Thyroid gland (tissue), 4 donors: Measurements from ENCODE around the gene TRIM7. TPM values are rescaled to one million over a fixed set of nuclear protein-coding genes. Genes with fewer than 3 reads are reported as not detected.

Source experiments
- DNase-seq, 2 donors: peaks; one replicate each; pipeline ENCODE4 v3.0.0-alpha.2; 2019
- H3K27ac ChIP-seq, 3 donors: fragments of 200-600 bp; sonication (generic); 1 replicate in 2 of 3; 2 replicates in 1 of 3; pipeline ENCODE4 v1.5.1; 2016 to 2019; ENCODE audit warnings: mild to moderate bottlenecking in 1 of 3, moderate library complexity in 1 of 3
- H3K27me3 ChIP-seq: fragments of 200-600 bp; sonication (generic); one replicate; pipeline ENCODE4 v1.5.1; 2019
- H3K36me3 ChIP-seq, 2 donors: fragments of 200-600 bp; sonication (generic); one replicate each; pipeline ENCODE4 v1.5.1; 2016 to 2019
- H3K4me1 ChIP-seq, 2 donors: fragments of 200-600 bp; sonication (generic); one replicate each; pipeline ENCODE4 v1.5.1; 2017 to 2019
- H3K4me3 ChIP-seq, 3 donors: fragments of 200-600 bp; sonication (generic); replicated peaks in 1 of 3; 1 replicate in 2 of 3; 2 replicates in 1 of 3; pipeline ENCODE4 v1.5.1; 2016; ENCODE audit warnings: mild to moderate bottlenecking in 1 of 3
- H3K9me3 ChIP-seq: fragments of 200-600 bp; sonication (generic); one replicate; pipeline ENCODE4 v1.5.1; 2017
- CTCF ChIP-seq, 6 experiments: fragments of 200-600 bp in 3 of 6; fragments of 450-650 bp in 3 of 6; sonication (generic) in 3 of 6; IDR thresholded peaks; one replicate each; pipeline ENCODE4 v1.5.1; 2016 to 2019; ENCODE audit warnings: antibody characterized with exemption in 6 of 6, mild to moderate bottlenecking in 2 of 6, inconsistent platforms in 1 of 6, moderate library complexity in 1 of 6
- POLR2A ChIP-seq, 2 donors: fragments of 450-650 bp; IDR thresholded peaks; one replicate each; pipeline ENCODE4 v1.6.1; 2017; ENCODE audit warnings: antibody characterized with exemption in 2 of 2, mild to moderate bottlenecking in 2 of 2, moderate library complexity in 1 of 2
- WGBS, 2 donors: methylation state at CpG; one replicate each; pipeline ENCODE4 v1.1.5; 2017; 5-methylcytosine and 5-hydroxymethylcytosine counted together
- intact Hi-C: fragments of 100-400 bp; cut with DNase I; formaldehyde crosslinking; loops from one replicate; pipeline ENCODE4 v1.15.1; 2023
- total RNA-seq, 4 donors: library from RNA; depleted of rRNA; stranded (reverse); fragments of >200 nt; gene quantifications; one replicate each; pipeline ENCODE4 v1.2.3, GENCODE V29; 2016

Gene TRIM7
- total RNA-seq, 4 donors from 2014 or later, result 12.3 to 14.2 (median 13.0) TPM

- intact Hi-C loops, result no loop called here
- TF ChIP-seq POLR2A (IDR thresholded peaks at IDR 0.05) (no peak), CTCF (IDR thresholded peaks at IDR 0.05) (no peak)
- no peak for DNase-seq
- Histone ChIP-seq H3K27ac (no peak overlapping the region), H3K27me3 (no peaks in the 10 kb centered on the region), H3K36me3 (peaks cover 78 to 81% of the 10 kb centered on the region in 2 donors), H3K4me3 (no peak overlapping the region), H3K9me3 (no peaks in the 10 kb centered on the region), H3K4me1 (peaks cover 14 to 16% of the 10 kb centered on the region in 2 donors)
- 93 to 99% methylated on average over 6 to 9 of the region's 9 CpGs for WGBS, 2 donors
Observed at GRCh38 chr5:181239062-181239663, 34.2 kb upstream of the TRIM7 start.

- H3K36me3 ChIP-seq, result peaks cover 84 to 91% of the 10 kb centered on the region in 2 donors
- H3K4me1 ChIP-seq, result peaks cover 14 to 16% of the 10 kb centered on the region in 2 donors
Observed at GRCh38 chr5:181237729-181238385, 32.9 kb upstream of the TRIM7 start.

GRCh38 chr5:181236954-181237641 is 32.1 kb upstream of the TRIM7 start:
- DNase-seq, result no peak
- H3K36me3 ChIP-seq, result peaks cover 88 to 96% of the 10 kb centered on the region in 2 donors
- WGBS, 2 donors, result 92 to 94% methylated on average over 10 of the region's 10 CpGs
- H3K4me3 ChIP-seq, result no peak overlapping the region
- H3K27me3 ChIP-seq, result no peaks in the 10 kb centered on the region
- H3K4me1 ChIP-seq, result peaks cover 7 to 10% of the 10 kb centered on the region in 2 donors
- H3K9me3 ChIP-seq, result no peaks in the 10 kb centered on the region
- intact Hi-C loops, result no loop called here
- no peak overlapping the region for H3K27ac ChIP-seq
- TF ChIP-seq CTCF (IDR thresholded peaks at IDR 0.05) (no peak), POLR2A (IDR thresholded peaks at IDR 0.05) (no peak)

More at GRCh38 chr5:181237729-181238385, 32.9 kb upstream of the TRIM7 start:
- TF ChIP-seq POLR2A (IDR thresholded peaks at IDR 0.05), result no peak
- no peak for TF ChIP-seq CTCF (IDR thresholded peaks at IDR 0.05)
- no peak overlapping the region for H3K27ac ChIP-seq
- H3K9me3 ChIP-seq, result no peaks in the 10 kb centered on the region
- intact Hi-C loops, result no loop called here
- H3K4me3 ChIP-seq, result no peak overlapping the region
- no peaks in the 10 kb centered on the region for H3K27me3 ChIP-seq
- WGBS, 2 donors, result 98 to 99% methylated on average over 5 of the region's 5 CpGs
- no peak for DNase-seq

GRCh38 chr5:181236471-181236870 is 31.5 kb upstream of the TRIM7 start:
- Histone ChIP-seq H3K4me3 (no peak overlapping the region), H3K27me3 (no peaks in the 10 kb centered on the region), H3K27ac (no peak overlapping the region), H3K36me3 (peaks cover 81 to 92% of the 10 kb centered on the region in 2 donors), H3K9me3 (no peaks in the 10 kb centered on the region), H3K4me1 (peaks cover under 1 to 3% of the 10 kb centered on the region in 2 donors)
- WGBS, 2 donors, result 85 to 93% methylated on average over 6 of the region's 6 CpGs
- intact Hi-C loops, result no loop called here
- DNase-seq, result no peak
- no peak for TF ChIP-seq CTCF (IDR thresholded peaks at IDR 0.05)
- TF ChIP-seq POLR2A (IDR thresholded peaks at IDR 0.05), result no peak
